DMS114 treated with DMSO at 0.1 percent for 48 hours (cell line): Measurements from ENCODE around the gene LRP1.

Experiments used
- DNase-seq: peaks from one replicate; lab custom pipeline; 2025; ENCODE audit not compliant: unreplicated experiment; lab: John Stamatoyannopoulos, UW

The LRP1 gene

DNA sequence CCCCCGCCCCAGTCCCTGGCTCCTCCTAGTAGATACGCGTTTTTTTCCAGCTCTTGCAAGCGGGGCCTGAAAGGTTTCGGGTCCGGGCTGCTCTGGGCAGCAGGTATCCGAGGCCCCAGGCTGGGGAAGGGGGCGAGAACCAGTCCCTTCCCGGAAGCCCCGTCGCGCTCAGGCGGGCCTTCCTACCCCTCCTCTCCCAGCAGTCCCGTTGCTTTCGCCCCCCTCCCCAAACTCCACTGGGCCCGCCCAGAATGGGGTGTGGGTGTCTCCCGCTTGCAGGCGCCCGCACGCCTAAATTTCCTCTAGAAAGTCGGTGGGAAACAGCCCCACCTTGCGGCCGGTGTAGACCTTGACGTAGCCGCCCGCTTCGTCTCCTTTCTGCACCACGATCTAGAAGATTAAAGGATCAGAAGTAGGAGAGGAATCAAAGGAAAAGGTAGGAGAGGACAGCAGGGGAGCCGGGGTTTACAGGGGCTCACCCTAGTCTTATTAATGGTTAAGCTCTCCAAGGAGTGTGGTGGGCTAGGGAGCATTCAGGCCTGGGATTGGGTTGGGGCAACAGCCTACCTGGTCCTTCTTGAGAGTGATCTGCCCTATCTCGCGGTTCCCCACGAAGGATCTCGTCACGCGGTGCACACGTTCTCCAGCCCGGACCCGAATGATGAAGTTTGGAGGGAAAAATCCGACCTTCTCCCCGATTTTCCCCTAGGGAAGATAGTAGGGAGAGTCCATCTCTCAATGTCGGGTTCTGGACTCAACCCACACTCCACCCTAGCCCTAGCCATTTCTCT is 115.4 kb downstream of the LRP1 start:
- DNase-seq, result peak; percentile 71

DNA sequence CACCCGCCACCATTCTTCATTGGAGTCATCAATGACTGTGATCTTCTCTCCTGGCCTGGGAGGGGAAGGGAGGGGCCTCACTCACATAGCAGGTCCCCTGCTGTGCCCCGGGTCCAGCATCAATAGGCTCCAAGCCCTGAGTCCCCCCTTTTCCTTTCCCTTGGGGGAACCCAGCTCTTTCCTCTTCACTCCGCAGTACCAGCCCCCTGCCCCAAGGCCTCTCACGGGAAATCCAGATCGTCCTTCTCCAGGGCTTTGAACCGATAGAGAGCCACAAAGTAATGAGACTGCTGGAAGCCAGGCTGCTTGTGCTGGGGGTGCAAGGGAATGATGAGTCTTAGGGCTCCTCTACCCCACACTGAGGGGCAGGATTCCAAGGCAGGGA is 116.0 kb downstream of the LRP1 start:
- DNase-seq, result no peak

GRCh38 chr12:57247041-57247440 is 118.8 kb downstream of the LRP1 start:
- no peak for DNase-seq

DNA sequence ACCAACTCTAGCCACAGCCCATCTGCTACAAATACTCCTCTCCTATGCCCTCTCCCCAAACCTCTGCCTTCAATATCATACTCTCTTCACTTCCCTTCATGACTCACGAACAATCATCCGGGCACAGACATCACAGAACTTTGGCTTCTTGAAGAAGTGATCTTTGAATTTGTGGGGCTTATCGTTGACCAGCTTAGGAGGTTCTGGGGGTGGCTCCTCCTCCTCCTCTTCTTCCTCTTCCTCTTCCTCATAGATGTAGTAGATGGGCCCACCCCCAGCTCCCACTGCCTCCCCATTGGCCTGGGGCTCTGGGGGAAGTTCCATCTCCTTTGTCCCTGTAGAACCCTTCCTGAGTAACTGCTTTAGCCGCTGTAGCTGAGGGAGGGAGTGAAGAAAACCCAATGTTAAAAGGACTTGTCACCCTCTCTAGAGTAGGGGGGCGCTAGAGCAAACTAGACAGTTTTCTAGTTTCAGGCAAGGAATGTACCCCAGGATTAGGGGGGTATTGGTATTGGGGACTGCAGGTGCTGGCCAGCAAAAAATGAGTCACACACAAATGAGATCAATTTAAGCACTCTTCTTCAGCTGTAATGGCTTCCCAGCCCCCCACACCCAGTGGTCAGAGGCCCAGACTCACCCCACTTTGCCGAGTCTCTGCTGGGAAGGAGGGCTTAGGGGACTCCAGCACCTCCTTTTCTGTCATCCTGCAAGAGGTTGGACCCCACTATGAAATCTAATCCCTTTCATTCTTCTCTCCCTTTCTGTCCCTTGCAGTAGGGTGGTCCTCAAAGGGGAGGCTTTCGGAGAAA is 120.9 kb downstream of the LRP1 start:
- no peak for DNase-seq

DNA sequence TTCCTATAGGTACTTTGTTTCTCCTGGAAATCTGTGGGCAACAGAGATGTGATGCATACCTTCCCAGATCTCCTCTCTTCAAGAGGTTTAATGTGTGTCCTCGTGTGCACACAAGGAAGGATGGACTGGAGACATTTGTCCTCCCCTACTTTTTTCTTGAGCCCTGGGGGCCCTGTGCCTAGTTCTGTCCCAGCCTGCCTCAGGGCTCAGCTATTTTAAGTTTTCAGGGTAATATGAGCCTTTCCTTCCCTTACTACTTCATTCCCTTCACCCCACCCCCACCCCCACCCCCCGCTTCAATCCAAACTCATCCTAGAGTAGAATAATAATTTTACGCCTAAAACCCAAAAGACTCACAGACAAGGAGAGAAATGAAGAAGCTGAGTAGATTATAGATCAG is 122.3 kb downstream of the LRP1 start:
- no peak for DNase-seq

GRCh38 chr12:57250956-57251355 is 122.7 kb downstream of the LRP1 start, which contains the start of gene STAC3:
STAC3 (minus strand) TSS chr12:57251187; CDS start chr12:57249636, 1,551 bp downstream.
- DNase-seq, result no peak

DNA sequence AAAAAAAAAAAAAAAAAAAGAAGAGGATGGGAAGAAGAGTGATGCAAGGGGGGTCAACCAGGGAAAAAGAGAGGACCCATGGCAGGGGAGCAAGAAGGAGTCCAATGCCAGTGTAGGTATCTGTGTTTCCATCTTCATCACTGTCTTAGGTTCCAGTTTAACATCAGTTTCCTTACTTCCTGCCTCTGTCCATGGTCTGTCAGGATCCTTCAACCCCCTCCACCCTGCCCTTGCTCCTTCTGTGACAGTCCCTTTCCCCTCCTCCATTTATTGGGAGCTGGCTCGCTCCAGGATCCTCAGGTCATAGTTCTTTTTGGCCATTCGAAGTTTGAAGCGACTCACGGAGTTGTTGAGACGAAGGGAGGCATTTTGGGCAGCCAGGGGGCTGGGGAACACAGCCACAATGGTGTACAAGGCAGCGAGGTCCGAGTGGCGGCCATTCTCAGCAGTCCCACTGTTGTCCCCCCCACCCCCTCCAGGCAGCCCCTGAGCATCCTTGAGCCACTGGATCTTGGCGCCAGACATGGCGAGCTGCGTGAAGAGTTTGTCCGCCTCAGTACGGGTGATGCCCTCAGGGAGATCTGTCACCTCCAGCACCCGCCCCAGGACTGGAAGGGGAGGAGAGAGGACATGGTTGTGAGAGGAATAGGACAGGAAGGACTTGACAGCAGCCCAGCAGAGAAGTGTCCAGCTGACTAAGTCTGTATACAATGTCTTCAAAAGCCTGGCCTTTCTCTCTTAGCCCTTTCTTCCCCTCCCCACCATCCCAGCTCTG is 126.4 kb downstream of the LRP1 start:
- no peak for DNase-seq

- no peak for DNase-seq
These were observed 127.6 kb downstream of the LRP1 start for GRCh38 chr12:57255916-57256315.

DNA sequence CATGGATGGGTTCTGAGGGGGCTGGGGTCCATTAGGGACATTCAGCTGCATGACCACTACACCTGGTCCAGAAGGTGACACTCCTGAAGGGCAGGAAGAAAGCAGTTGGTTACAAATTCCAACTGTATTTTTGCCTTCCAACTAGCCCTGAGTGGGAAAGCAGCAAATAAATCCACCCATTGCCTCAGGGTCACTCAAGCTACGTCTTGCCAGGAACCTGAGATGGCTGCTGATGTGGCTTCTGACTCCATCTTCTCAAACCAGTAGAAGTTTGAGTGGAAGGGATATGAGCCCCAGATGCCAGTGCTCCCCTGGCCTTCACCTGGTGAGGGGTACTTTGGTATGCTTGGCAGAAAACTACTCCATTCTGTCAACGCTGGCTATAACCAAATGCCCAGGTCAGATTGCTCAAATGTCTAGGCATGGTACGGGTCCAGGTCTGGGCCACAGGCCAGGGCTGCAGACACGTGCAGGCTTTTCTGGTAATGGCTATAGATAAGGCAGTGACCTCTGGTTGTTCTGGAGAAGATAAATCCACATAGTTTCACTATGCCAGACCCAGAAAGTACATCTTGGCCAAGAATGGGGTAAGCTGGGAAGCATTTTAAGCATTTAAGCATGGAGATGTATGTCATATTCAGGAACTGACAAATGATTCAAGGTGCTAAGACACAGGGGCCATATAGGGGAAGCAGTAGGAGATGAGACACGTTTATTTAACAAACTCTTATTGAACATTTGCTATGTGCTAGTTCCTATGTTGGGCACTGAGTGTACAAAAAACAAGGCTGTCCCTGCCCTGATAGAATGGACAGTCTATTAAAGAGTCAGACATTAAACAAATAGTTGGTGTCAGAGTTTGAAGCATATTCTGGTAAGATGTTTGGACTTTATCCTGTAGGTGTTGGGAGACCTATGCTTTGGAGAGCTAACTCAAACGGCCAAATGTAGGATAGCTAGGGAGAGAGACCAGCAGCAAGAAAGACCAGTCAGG is 131.0 kb downstream of the LRP1 start:
- no peak for DNase-seq

- DNase-seq, result no peak
These were observed 132.1 kb downstream of the LRP1 start for GRCh38 chr12:57260366-57260765.

- DNase-seq, result no peak
These were observed 133.2 kb downstream of the LRP1 start for GRCh38 chr12:57261428-57261865.

DNA sequence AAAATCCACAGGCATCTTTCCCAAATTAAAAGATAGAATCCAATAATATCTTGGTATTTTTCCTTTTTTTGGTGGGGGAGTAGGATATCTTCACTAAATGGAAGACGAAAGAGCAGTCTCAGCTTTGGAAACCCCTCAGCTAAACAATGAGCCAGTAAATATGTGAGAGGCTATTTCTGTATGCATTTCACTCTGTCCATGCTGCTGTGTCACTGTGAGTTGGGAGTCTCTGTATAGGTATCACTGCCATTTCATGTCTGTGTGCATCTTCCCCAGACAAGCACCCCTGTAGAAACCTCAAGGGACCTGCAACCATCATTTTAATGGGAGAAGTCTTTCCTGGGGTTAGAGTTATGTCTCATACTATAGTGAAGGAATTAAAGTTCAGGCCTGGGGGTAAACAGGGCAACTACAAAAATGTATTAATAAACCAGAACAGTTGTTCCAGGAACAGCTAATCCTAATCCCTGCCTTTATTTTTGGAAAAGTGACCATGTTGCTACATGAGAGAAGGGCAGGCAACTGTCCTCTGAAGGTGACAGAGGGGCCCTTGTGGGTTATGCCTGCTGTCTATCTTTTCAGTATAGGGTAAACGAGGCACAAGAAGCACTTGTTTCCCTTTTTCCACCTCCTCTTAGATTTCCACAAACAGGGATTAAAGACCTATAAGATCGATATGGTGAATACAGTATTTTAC is 134.0 kb downstream of the LRP1 start:
- no peak for DNase-seq
